Activated B cell treated with CpG ODN at 0.5 μM for 24 hours (primary cell): Measurements from ENCODE around the gene CXCL6. TPM values are rescaled to one million over a fixed set of nuclear protein-coding genes. Genes with fewer than 3 reads are reported as not detected.

Source experiments
- ATAC-seq: fragments of 200-7000 bp; cut with Tn5 transposase; one replicate; pipeline ENCODE4 v1.10.0; 2021; ENCODE audit warnings: low read depth, mild to moderate bottlenecking, moderate library complexity
- CTCF ChIA-PET: fragments of 350-600 bp; sonication (Branson Sonifier 250); formaldehyde crosslinking; loops from one replicate; lab custom pipeline; 2021; ENCODE audit warnings: antibody characterized with exemption; lab: Charles Lee
- POLR2A ChIA-PET: fragments of 350-600 bp; sonication (Branson Sonifier 250); formaldehyde crosslinking; loops from one replicate; lab custom pipeline; 2021; ENCODE audit warnings: antibody characterized with exemption; lab: Charles Lee
- DNase-seq: peaks from one replicate; pipeline ENCODE4 v3.0.0; 2022
- H3K27ac Mint-ChIP-seq: one replicate; pipeline ENCODE4 v1.8.0; 2020; ENCODE audit warnings: mixed read lengths
- H3K27me3 Mint-ChIP-seq: one replicate; pipeline ENCODE4 v1.8.0; 2021; ENCODE audit warnings: mixed read lengths
- H3K36me3 Mint-ChIP-seq: one replicate; pipeline ENCODE4 v1.8.0; 2021; ENCODE audit warnings: low read depth, mixed read lengths
- H3K4me1 Mint-ChIP-seq: one replicate; pipeline ENCODE4 v1.8.0; 2021; ENCODE audit warnings: mixed read lengths
- H3K4me3 Mint-ChIP-seq: one replicate; pipeline ENCODE4 v1.8.0; 2020; ENCODE audit warnings: mild to moderate bottlenecking, mixed read lengths
- H3K9me3 Mint-ChIP-seq: one replicate; pipeline ENCODE4 v1.8.0; 2020; ENCODE audit warnings: mixed read lengths
- CTCF ChIP-seq: fragments of 200-600 bp; IDR thresholded peaks from one replicate; pipeline ENCODE4 v1.8.0; 2022; ENCODE audit warnings: antibody characterized with exemption, mild to moderate bottlenecking
- intact Hi-C: fragments of 100-400 bp; cut with micrococcal nuclease; formaldehyde crosslinking; loops from one replicate; pipeline ENCODE4 v1.15.1; 2024
- total RNA-seq: library from RNA; stranded (reverse); gene quantifications from 2 replicates; pipeline ENCODE4 v1.2.3, GENCODE V29; 2022

The CXCL6 gene
- total RNA-seq, 1 donor from 2014 or later = not detected

GRCh38 chr4:73844806-73845205 lies 8.3 kb downstream of the CXCL6 start:
- Mint-ChIP-seq H3K9me3 (no peaks in the 10 kb centered on the region), H3K27me3 (peaks cover 9% of the 10 kb centered on the region), H3K36me3 (no peaks in the 10 kb centered on the region), H3K4me1 (no peaks in the 10 kb centered on the region), H3K4me3 (no peak overlapping the region), H3K27ac (no peak overlapping the region)
- ChIA-PET POLR2A (no interaction called here), CTCF (no interaction called here)
- DNase-seq (no peak), ATAC-seq (no peak)
- TF ChIP-seq CTCF = no peak
- intact Hi-C loops = no loop called here

DNA sequence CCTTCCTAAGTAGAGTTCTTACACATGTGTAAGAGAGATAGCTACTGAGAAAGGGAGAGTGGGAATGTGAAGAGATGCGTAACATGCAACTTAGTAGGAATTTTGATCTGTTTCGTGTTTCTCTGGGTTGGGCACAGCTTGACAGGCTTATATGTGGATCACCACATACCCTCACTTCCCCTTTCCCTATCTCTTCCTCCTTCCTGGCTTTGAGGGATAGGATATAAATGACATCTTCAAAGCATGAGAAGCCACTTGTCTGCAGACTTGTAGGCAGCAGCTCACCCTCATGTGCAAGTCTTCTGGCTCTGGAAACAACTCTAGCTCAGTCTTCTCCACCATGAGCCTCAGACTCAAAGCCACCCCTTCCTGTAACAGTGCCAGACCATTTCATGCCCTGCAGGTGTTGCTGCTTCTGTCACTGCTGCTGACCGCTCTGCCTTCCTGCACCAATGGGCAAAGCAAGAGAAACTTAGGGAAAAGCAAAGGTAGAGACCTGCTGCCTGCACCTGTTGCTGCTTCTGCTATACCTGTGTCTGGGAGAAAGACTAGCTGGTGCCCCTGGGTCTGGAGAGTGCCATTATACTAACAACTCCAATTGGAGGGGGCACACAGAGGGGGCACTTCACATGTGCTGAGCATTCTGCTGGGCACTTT lies 11.2 kb downstream of the CXCL6 start:
- no peak for TF ChIP-seq CTCF
- Mint-ChIP-seq H3K27me3 (peaks cover 12% of the 10 kb centered on the region), H3K4me3 (no peak overlapping the region), H3K27ac (no peak overlapping the region), H3K36me3 (no peaks in the 10 kb centered on the region), H3K9me3 (no peaks in the 10 kb centered on the region), H3K4me1 (no peaks in the 10 kb centered on the region)
- CTCF ChIA-PET = no interaction called here
- POLR2A ChIA-PET = no interaction called here
- DNase-seq (no peak), ATAC-seq (no peak)
- intact Hi-C loops = no loop called here

DNA sequence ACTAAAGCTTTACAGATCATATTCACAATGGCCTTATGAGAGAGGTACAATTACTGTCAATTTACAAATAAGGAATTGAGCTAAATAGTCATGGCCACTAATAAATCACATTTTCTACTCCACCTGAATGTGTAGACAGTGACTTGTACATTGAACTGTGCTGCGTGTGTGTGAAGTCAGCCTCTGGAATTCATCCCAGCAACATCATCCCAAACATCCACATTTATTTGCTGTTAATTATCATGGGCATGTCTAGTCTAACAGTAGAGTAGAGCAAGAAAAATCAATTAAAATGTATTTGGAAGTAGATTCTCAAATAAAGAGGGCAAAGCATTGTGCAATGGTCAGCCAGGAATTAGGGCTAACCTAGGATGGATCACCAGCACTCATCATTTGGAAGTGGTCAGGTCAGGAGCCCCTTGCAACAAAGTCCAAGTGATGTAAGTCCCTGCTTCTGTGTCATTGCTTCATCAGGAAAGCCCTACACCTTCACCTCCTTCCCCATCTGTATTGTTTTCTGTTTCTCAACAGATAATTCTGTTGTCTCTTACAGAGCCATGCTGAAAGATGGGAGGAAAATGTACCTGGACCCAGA lies 11.8 kb downstream of the CXCL6 start:
- H3K27ac Mint-ChIP-seq = no peak overlapping the region
- intact Hi-C loops = no loop called here
- ChIA-PET CTCF (no interaction called here), POLR2A (no interaction called here)
- no peak for ATAC-seq
- no peaks in the 10 kb centered on the region for H3K4me1 Mint-ChIP-seq
- TF ChIP-seq CTCF = no peak
- no peak for DNase-seq
- H3K36me3 Mint-ChIP-seq = no peaks in the 10 kb centered on the region
- H3K4me3 Mint-ChIP-seq = no peak overlapping the region
- no peaks in the 10 kb centered on the region for H3K9me3 Mint-ChIP-seq
- peaks cover 15% of the 10 kb centered on the region for H3K27me3 Mint-ChIP-seq

DNA sequence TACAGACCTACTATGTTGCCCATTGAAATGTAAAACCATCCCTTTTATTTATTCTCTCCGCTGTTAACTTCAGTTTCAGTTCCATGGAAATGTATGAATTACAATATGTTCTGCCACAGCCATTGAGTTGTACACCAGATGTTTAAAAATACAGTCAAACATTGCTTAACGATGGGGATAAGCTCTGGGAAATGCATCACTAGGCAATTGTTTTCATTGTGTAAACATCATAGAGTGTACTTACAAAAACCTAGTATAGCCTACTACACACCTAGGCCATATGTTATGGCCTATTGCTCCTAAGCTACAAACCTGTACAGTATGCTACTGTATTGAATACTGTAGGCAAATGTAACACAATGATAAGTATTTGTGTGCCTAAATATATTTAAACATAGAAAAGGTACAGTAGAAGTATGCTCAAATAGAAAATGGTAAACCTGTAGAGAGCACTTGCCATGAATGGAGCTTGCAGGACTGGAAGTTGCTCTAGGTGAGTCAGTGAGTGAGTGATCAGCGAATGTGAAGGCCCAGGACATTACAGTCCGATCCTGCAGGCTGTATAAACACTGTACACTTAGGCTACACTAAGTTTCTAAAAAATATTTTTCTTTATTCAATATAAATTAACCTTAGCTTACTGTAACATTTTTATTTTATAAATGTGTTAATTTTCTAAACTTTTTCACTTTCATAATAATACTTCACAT lies 13.9 kb downstream of the CXCL6 start:
- CTCF ChIA-PET = no interaction called here

More for the DNA sequence above, 13.9 kb downstream of the CXCL6 start:
- H3K4me3 Mint-ChIP-seq = no peak overlapping the region
- H3K36me3 Mint-ChIP-seq = no peaks in the 10 kb centered on the region
- POLR2A ChIA-PET = no interaction called here
- DNase-seq (no peak), ATAC-seq (no peak)
- no peaks in the 10 kb centered on the region for H3K4me1 Mint-ChIP-seq
- TF ChIP-seq CTCF = no peak
- intact Hi-C loops = no loop called here
- no peaks in the 10 kb centered on the region for H3K9me3 Mint-ChIP-seq
- H3K27ac Mint-ChIP-seq = no peak overlapping the region
- peaks cover 23% of the 10 kb centered on the region for H3K27me3 Mint-ChIP-seq
